Stomach smooth muscle (tissue), 2 donors: ENCODE data around the gene LYPD6.

Experiments
- H3K27ac ChIP-seq: one replicate; pipeline ENCODE4 v1.7.0; 2013; ENCODE audit warnings: mild to moderate bottlenecking, low read length, inconsistent platforms
- H3K27me3 ChIP-seq, 2 donors: one replicate each; pipeline ENCODE4 v1.7.0; 2013; ENCODE audit warnings: low read length in 2 of 2; ENCODE audit not compliant: insufficient read depth in 2 of 2, control insufficient read depth in 1 of 2
- H3K36me3 ChIP-seq, 2 donors: one replicate each; pipeline ENCODE4 v1.7.0; 2013; ENCODE audit warnings: low read length in 2 of 2; ENCODE audit not compliant: control insufficient read depth in 2 of 2, insufficient read depth in 2 of 2
- H3K4me1 ChIP-seq: one replicate; pipeline ENCODE4 v1.7.0; 2013; ENCODE audit warnings: low read length; ENCODE audit not compliant: control insufficient read depth, insufficient read depth
- H3K4me3 ChIP-seq, 2 donors: one replicate each; pipeline ENCODE4 v1.7.0; 2013; ENCODE audit warnings: low read length in 2 of 2
- H3K9ac ChIP-seq, 2 donors: one replicate each; pipeline ENCODE4 v1.7.0; 2013; ENCODE audit warnings: low read length in 2 of 2, mild to moderate bottlenecking in 1 of 2
- H3K9me3 ChIP-seq, 2 donors: one replicate each; pipeline ENCODE4 v1.7.0; 2013; ENCODE audit warnings: low read length in 2 of 2; ENCODE audit not compliant: control insufficient read depth in 2 of 2
- donor health status: healthy.
- donor health status: Pancreatic carcinoma.

The LYPD6 gene

DNA sequence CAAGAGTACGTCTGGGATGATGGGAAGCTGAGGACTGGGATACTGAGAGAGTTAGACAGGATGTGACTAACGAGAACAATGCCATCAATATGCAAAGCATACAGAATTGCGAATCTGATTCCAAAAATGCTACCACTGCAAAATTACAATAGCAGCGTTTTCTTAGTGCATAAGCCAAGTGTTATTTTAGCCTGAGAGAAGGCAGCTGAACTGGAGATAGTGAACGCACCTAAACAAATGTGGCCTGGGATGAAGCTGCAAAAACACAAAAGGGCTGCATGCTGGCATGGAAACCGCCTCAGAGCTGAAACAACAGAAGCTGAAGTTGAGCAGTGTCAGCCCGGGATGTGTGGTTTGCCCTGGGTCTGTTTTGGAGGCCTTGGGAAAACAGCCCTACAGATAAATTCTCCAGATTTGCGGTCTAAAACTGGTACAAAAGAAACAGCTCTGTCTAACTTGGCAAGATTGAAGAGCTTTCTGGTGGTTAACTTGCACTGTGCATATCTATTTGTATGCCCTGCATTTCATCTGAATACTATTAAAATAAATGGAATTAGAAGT, 45.5 kb downstream of the LYPD6 start:
- Histone ChIP-seq H3K4me3 (no peak overlapping the region), H3K36me3 (no peaks in the 10 kb centered on the region), H3K9ac (no peak overlapping the region), H3K4me1 (peaks cover 5% of the 10 kb centered on the region), H3K27ac (no peak overlapping the region), H3K9me3 (no peaks in the 10 kb centered on the region), H3K27me3 (no peaks in the 10 kb centered on the region)

DNA sequence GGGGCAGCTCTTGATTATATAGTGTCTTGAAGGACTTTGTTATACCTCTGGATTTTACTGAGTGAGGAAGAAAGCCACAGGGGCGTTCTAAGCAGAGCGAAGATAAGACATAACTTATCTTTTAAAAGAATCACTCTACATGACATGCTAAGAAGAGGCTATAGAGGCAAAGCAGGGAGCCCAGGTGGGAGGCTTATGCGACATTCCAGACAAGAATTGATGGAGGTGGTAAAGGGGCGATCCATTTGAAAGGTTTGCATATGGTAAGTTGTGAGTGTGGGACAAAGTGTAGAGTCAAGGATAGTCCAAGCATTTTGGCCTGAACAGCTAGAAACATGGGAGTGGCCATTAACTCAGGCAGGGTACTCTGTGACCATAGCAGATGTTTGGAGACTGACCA, 49.8 kb downstream of the LYPD6 start:
- Histone ChIP-seq H3K4me3 (no peak overlapping the region), H3K4me1 (peaks cover 5% of the 10 kb centered on the region), H3K36me3 (no peaks in the 10 kb centered on the region), H3K27me3 (no peaks in the 10 kb centered on the region), H3K27ac (no peak overlapping the region), H3K9me3 (no peaks in the 10 kb centered on the region), H3K9ac (no peak overlapping the region)

DNA sequence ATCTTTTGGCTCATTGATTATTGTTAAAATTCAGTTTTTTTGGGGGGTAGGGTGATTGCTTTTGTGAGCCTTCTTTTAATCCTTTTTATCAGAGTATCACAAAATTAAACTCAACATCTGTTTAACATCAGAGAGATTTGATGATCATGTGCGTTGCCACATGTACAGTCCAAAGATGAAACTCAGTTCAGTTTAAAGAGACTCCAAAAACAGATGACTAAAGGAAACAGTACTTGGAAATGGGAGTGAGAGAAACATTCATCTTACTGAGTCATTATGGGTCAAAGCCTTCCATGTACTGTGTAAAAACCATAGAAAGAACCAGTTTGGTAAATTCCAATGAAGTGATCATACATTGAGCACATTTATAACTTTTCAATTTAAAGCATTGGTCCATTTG, 53.0 kb downstream of the LYPD6 start:
- H3K4me3 ChIP-seq: no peak overlapping the region
- H3K27me3 ChIP-seq: no peaks in the 10 kb centered on the region
- no peaks in the 10 kb centered on the region for H3K4me1 ChIP-seq
- H3K9me3 ChIP-seq: no peaks in the 10 kb centered on the region
- H3K36me3 ChIP-seq: no peaks in the 10 kb centered on the region
- no peak overlapping the region for H3K27ac ChIP-seq
- H3K9ac ChIP-seq: no peak overlapping the region

DNA sequence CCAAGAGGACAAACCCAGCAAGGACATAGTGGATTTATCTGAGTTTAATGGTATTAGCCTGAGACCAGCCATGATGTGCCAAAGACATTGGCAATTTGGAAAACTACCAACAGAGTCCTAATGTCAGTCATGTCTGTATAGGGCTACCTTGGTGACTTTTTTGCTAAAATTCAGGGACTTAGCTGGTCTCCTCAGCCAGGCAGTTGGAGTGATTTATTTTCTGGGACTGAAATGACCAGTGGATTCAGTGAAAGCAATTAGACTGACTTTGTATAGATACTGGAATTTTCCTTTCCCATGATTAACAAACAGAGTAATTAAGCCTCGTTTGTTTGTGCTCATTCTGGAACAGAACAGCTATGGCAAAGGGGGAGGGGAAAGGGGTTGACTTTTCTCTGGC, 55.0 kb downstream of the LYPD6 start:
- no peak overlapping the region for H3K27ac ChIP-seq
- H3K4me3 ChIP-seq: no peak overlapping the region
- H3K27me3 ChIP-seq: no peaks in the 10 kb centered on the region
- H3K9me3 ChIP-seq: no peaks in the 10 kb centered on the region
- no peaks in the 10 kb centered on the region for H3K4me1 ChIP-seq
- no peak overlapping the region for H3K9ac ChIP-seq
- H3K36me3 ChIP-seq: no peaks in the 10 kb centered on the region

DNA sequence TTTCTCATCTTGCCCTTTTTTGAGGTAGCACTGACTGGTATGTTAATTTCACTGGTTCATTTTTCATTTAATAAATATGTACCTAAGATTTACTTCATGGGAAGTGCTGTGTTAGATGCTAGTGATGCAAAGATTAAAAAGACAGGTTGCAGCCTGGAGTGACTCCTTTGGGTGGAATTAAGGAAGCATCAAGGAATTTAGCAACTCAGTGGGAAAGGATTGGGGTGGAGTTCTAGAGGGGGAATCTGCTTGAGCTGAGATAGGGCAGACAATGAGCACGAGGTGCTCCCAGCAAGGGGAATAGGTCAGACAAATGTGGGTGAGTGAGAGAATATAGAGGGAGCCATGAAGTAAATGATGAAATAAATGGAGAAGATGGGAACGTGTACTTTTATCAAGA, 57.0 kb downstream of the LYPD6 start:
- Histone ChIP-seq H3K4me3 (no peak overlapping the region), H3K36me3 (no peaks in the 10 kb centered on the region), H3K27ac (no peak overlapping the region), H3K27me3 (no peaks in the 10 kb centered on the region), H3K4me1 (no peaks in the 10 kb centered on the region), H3K9ac (no peak overlapping the region), H3K9me3 (no peaks in the 10 kb centered on the region)

DNA sequence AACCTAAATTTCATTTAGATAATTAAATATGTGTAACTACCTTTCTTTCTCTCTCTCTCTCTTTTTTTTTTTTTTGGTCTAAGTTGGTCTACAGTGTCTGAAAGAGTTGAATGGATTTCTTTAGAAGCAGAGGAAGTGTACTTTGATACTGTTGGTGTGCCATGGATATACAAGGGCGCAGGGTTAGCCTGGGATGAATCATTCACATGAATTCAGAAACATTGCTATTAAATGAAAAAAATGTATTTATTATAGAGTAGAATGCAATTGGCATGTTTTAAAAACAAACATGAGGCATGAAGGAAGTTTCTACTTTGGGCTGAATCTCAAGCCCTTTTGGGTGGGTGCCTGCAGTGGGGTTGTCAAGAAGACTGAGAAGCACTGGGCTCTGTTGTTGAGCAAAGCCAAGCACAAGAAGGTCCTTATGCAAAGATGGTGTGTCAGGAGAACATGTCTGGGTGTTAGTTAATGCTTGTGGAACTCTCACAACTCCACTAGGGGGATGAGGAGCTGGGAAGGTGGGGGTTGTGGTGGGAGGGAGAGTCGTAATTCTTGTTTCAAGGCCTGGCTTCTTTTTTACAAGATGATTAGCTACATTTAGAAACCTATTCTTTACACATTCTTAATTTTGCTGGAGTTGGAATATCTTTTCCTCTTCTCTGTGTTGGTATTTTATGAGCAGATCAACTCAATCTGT, 57.9 kb downstream of the LYPD6 start:
- H3K36me3 ChIP-seq: no peaks in the 10 kb centered on the region
- H3K9ac ChIP-seq: no peak overlapping the region
- no peaks in the 10 kb centered on the region for H3K27me3 ChIP-seq
- H3K27ac ChIP-seq: no peak overlapping the region
- H3K4me1 ChIP-seq: no peaks in the 10 kb centered on the region
- no peaks in the 10 kb centered on the region for H3K9me3 ChIP-seq
- no peak overlapping the region for H3K4me3 ChIP-seq

DNA sequence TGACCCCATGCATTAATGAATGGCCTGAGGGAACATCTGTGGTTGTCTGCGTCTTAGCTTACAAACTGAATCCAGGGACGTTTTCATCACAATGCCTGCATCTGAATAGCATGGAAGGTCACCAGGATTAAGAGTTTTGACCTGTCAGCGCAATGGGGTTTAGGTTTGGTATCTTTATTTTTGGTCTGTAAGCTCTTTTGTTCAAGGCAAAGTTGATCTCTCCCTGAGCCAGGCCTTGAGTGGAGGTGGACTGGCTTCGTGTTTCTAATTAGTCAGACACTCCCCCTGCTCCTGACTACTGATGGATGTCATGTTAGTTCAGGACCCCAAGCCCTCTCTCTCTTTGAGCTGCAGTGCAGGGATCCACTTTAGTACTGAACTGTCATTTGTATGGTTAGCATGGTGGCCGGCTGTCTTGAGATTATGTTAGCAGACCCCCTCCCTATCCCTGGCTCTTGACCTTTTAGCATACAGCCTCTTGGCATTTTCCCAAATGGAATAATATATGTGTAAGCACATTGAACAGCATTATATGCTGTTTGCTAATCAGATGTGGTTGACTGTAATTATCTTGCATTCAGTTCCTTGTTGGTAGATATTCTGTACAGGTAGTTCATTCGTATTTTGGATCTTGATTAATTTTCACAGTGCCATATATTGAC, 59.2 kb downstream of the LYPD6 start:
- no peaks in the 10 kb centered on the region for H3K4me1 ChIP-seq
- H3K27ac ChIP-seq: no peak overlapping the region
- H3K4me3 ChIP-seq: no peak overlapping the region
- H3K9me3 ChIP-seq: no peaks in the 10 kb centered on the region
- H3K36me3 ChIP-seq: no peaks in the 10 kb centered on the region
- H3K9ac ChIP-seq: no peak overlapping the region
- no peaks in the 10 kb centered on the region for H3K27me3 ChIP-seq

DNA sequence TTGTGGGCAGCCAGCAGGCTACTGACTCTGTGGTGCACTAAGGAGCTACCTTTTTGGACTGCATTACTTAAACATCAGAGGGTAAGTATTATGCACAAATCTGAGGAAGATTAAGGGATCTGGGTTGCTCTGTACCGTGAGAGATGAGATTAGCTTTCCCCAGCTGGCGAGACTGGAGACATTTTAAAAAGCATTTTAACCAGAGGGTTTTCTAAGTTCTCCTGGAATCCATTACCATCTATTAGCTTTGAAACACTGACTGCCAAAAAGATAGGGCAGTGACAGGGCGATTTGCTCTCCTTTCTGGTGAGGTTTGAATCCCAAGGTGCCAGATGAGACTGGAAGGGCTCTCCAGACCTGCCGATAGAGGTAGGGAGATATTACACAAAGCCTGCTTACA, 63.2 kb downstream of the LYPD6 start:
- Histone ChIP-seq H3K36me3 (no peaks in the 10 kb centered on the region), H3K9me3 (no peaks in the 10 kb centered on the region), H3K4me1 (no peaks in the 10 kb centered on the region), H3K27me3 (no peaks in the 10 kb centered on the region), H3K9ac (no peak overlapping the region), H3K27ac (no peak overlapping the region), H3K4me3 (no peak overlapping the region)

DNA sequence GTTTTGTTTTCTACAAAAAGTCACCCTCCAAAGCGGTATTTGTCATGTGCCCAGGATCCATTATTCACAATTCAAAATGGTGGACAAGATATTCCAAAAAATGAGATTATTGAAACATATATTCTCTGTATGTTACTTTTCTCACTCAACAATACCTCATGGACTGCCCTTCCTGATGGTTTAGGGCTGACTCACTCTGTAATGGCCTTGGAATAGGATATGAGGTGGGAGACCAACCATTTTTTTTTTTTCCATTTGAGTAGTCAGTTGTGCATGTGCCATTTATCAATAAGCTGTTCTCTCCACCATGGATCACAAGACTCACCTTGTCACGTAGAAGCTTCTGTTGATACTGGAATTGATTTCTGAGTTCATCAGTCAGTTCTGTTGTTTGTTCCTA, 64.5 kb downstream of the LYPD6 start:
- no peak overlapping the region for H3K9ac ChIP-seq
- H3K27ac ChIP-seq: no peak overlapping the region
- no peaks in the 10 kb centered on the region for H3K9me3 ChIP-seq
- H3K36me3 ChIP-seq: no peaks in the 10 kb centered on the region
- H3K4me3 ChIP-seq: no peak overlapping the region
- H3K4me1 ChIP-seq: no peaks in the 10 kb centered on the region
- H3K27me3 ChIP-seq: no peaks in the 10 kb centered on the region

DNA sequence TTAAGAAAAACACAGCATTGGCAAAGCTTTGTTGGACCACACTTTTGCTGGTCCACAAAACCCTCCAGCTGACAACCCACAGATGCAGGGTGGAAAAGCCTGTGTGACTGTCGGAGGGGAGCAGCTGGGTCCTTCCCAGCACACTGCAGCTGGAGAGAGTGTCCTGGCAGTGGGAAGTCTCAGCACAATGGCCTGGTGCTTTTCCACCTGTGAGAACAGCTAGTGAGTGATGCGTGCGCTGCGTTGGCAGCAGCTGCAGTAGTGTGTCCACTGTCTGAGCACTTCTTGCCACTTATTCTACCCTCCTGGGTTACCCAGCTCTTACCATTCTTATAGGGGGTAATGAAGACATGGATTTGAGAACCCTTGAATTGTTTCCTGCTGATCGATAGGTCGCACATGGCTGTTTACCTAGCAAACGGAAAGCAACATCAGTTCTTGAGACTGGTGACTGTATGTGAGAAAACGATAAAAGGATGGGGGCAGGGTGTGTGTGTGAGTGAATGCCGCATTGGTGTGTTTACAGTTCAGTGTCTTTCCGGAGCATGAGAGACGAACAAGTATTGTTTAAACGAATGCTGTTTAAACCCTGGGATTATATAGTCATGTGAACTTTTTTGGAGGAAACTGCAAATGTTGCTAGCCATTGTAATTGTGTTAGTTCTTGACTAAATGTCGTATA, 69.7 kb downstream of the LYPD6 start:
- Histone ChIP-seq H3K4me3 (no peak overlapping the region), H3K4me1 (no peaks in the 10 kb centered on the region), H3K9me3 (no peaks in the 10 kb centered on the region), H3K36me3 (no peaks in the 10 kb centered on the region), H3K27ac (no peak overlapping the region), H3K9ac (no peak overlapping the region), H3K27me3 (no peaks in the 10 kb centered on the region)

DNA sequence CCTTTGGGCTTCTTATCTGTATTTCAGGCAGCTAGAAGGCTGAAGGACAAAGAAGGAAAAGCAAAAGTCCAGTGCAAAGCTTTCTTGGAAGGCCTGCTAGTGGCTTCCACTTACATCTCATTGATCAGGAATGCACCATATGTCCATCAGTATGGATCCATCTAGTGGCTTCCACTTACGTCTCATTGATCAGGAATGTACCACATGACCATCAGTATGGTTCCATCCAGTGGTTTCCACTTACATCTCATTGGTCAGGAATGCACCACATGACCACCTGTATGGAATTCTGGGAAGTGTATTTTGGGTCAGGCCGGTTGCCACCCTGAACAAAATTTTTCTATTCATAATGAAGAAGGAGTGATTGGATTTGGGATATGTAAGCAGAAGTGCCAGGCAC, 70.6 kb downstream of the LYPD6 start:
- no peak overlapping the region for H3K27ac ChIP-seq
- H3K9me3 ChIP-seq: no peaks in the 10 kb centered on the region
- no peaks in the 10 kb centered on the region for H3K27me3 ChIP-seq
- H3K4me1 ChIP-seq: no peaks in the 10 kb centered on the region
- no peak overlapping the region for H3K9ac ChIP-seq
- no peak overlapping the region for H3K4me3 ChIP-seq
- H3K36me3 ChIP-seq: no peaks in the 10 kb centered on the region
